K562 (cell line): ENCODE results near the gene ST6GALNAC2. TPM values are rescaled to one million over a fixed set of nuclear protein-coding genes. Genes with fewer than 3 reads are reported as not detected.
A peak's percentile ranks its signal among the peaks of the same experiment; 100 is the strongest.

Experiments
- ATAC-seq: fragments of 200-7000 bp; cut with Tn5 transposase; 3 replicates; pipeline ENCODE4 v1.9.1; 2020; ENCODE audit warnings: moderate library complexity
- BruUV-seq: library from RNA; stranded (reverse); fragments of 400-500 nt; replicated peaks from 2 replicates; lab custom pipeline; 2021; lab: Mats Ljungman, UMichigan
- CTCF ChIA-PET: fragments of 300-600 bp; formaldehyde crosslinking; extraction: SDS; loops from one replicate; lab custom pipeline; 2021; ENCODE audit warnings: low intra/inter-chr PET ratio; lab: Yijun Ruan, JAX
- POLR2A ChIA-PET: fragments of 300-600, 350-650 bp; sonication (Branson Sonifier 250); formaldehyde crosslinking; extraction: SDS; loops from one replicate; lab custom pipeline; 2021; ENCODE audit warnings: antibody characterized with exemption, inconsistent platforms; lab: Yijun Ruan, JAX
- DNase-seq, 4 experiments: peaks; one replicate each; pipeline versions ENCODE4 v3.0.0 to v3.0.0-alpha.2; 2011 to 2018; ENCODE audit warnings: low spot score in 3 of 4, mixed read lengths in 3 of 4; ENCODE audit errors: extremely low read depth in 1 of 4
- FAIRE-seq: peaks from 2 replicates; lab custom pipeline; 2011; peaks lifted over from hg19 to GRCh38; lab: Jason Lieb, UNC
- H2AFZ ChIP-seq: 2 replicates; pipeline ENCODE4 v1.6.0; 2011; ENCODE audit warnings: low read depth, low read length, control low read depth, inconsistent platforms
- H3K27ac ChIP-seq: fragments of 200-600 bp; 3 replicates; pipeline ENCODE4 v1.8.0; 2011; ENCODE audit warnings: low read depth, mild to moderate bottlenecking, control low read depth, inconsistent platforms, low read length, moderate library complexity, mixed read lengths; ENCODE audit errors: extremely low read depth
- H3K27me3 ChIP-seq, 2 experiments: fragments of 300-600 bp in 1 of 2; 2 replicates in 1 of 2; 3 replicates in 1 of 2; pipeline versions ENCODE4 v1.6.0 to v1.8.0; 2011; ENCODE audit warnings: inconsistent platforms in 2 of 2, low read length in 2 of 2, mild to moderate bottlenecking in 1 of 2, mixed read lengths in 1 of 2, moderate library complexity in 1 of 2; ENCODE audit not compliant: control insufficient read depth in 2 of 2, insufficient read depth in 2 of 2
- H3K36me3 ChIP-seq: fragments of 300-600 bp; 3 replicates; pipeline ENCODE4 v1.8.0; 2011; ENCODE audit warnings: mild to moderate bottlenecking, low read length, inconsistent platforms; ENCODE audit not compliant: control insufficient read depth, insufficient read depth
- H3K4me1 ChIP-seq, 2 experiments: fragments of 200-600 bp in 1 of 2; replicated peaks in 1 of 2; 2 replicates in 1 of 2; 3 replicates in 1 of 2; pipeline versions ENCODE4 v1.5.1 to v1.8.0; 2011; ENCODE audit warnings: inconsistent platforms in 2 of 2, low read length in 2 of 2, mild to moderate bottlenecking in 1 of 2, mixed read lengths in 1 of 2, moderate library complexity in 1 of 2; ENCODE audit not compliant: control insufficient read depth in 2 of 2, insufficient read depth in 2 of 2
- H3K4me2 ChIP-seq: 2 replicates; pipeline ENCODE4 v1.6.1; 2011; ENCODE audit warnings: low read length, control low read depth, inconsistent platforms, mixed read lengths; ENCODE audit not compliant: insufficient read depth
- H3K4me3 ChIP-seq: fragments of 200-600 bp; sonication (generic), shearing (Covaris generic); 2 replicates; pipeline ENCODE4 v1.5.1; 2016; ENCODE audit warnings: control low read depth, inconsistent platforms
- H3K79me2 ChIP-seq: fragments of 200-600 bp; 3 replicates; pipeline ENCODE4 v1.8.0; 2011; ENCODE audit warnings: low read length, inconsistent platforms; ENCODE audit not compliant: control insufficient read depth, insufficient read depth
- H3K9ac ChIP-seq, 2 experiments: 2 replicates each; pipeline versions ENCODE4 v1.6.0 to v1.6.1; 2011; ENCODE audit warnings: low read depth in 2 of 2, low read length in 2 of 2, control low read depth in 1 of 2, inconsistent platforms in 1 of 2, mild to moderate bottlenecking in 1 of 2, mixed read lengths in 1 of 2; ENCODE audit not compliant: insufficient read depth in 1 of 2
- H3K9me1 ChIP-seq: one replicate; pipeline ENCODE4 v1.6.0; 2011; ENCODE audit warnings: inconsistent platforms, mild to moderate bottlenecking, low read length, moderate library complexity; ENCODE audit not compliant: control insufficient read depth, insufficient read depth
- H3K9me3 ChIP-seq: replicated peaks from 2 replicates; pipeline ENCODE4 v1.5.1; 2011; ENCODE audit warnings: low read depth, low read length, inconsistent platforms; ENCODE audit not compliant: control insufficient read depth, insufficient read depth
- H4K20me1 ChIP-seq: replicated peaks from 2 replicates; pipeline ENCODE4 v1.6.1; 2011; ENCODE audit warnings: low read length, inconsistent platforms, mixed read lengths; ENCODE audit not compliant: control insufficient read depth, insufficient read depth
- CBFA2T3 ChIP-seq: fragments of 450-650 bp; IDR thresholded peaks from 2 replicates; pipeline ENCODE4 v1.6.1; 2017
- CBX3 ChIP-seq, 2 experiments: IDR thresholded peaks; 1 replicate in 1 of 2; 2 replicates in 1 of 2; pipeline ENCODE4 v1.6.1; 2012; ENCODE audit warnings: inconsistent platforms in 2 of 2, low read length in 2 of 2, borderline replicate concordance in 1 of 2, control low read depth in 1 of 2
- FOXK1 ChIP-seq: sonication (generic); formaldehyde crosslinking; IDR thresholded peaks from 2 replicates; pipeline ENCODE4 v1.8.0; 2022; ENCODE audit warnings: missing genetic modification reagents, mild to moderate bottlenecking, borderline replicate concordance
- NFIC ChIP-seq: fragments of 450-650 bp; IDR thresholded peaks from 2 replicates; pipeline ENCODE4 v1.6.1; 2017; ENCODE audit warnings: mild to moderate bottlenecking, inconsistent platforms
- NR0B1 ChIP-seq: fragments of 450-650 bp; IDR thresholded peaks from one replicate; pipeline ENCODE4 v1.6.1; 2018; ENCODE audit warnings: mild to moderate bottlenecking, moderate library complexity; ENCODE audit not compliant: partially characterized antibody
- SNAPC5 ChIP-seq: fragments of 250-450 bp; sonication (Bioruptor Pico); IDR thresholded peaks from 2 replicates; pipeline ENCODE4 v1.8.0; 2021; ENCODE audit warnings: moderate library complexity, mild to moderate bottlenecking, inconsistent platforms
- ZNF316 ChIP-seq: fragments of 450-650 bp; IDR thresholded peaks from 2 replicates; pipeline ENCODE4 v1.6.1; 2016
- WGBS: fragments of 100-300 bp; shearing (Covaris generic); methylation state at CpG from one replicate; pipeline ENCODE4 v1.1.6; 2016; ENCODE audit warnings: low coverage, mixed read lengths; ENCODE audit not compliant: insufficient coverage; ENCODE audit errors: missing lambda C conversion rate; 5-methylcytosine and 5-hydroxymethylcytosine counted together
- in situ Hi-C: fragments of 300-500 bp; cut with MboI; formaldehyde crosslinking; loops from 4 replicates; pipeline ENCODE4 v1.15.0; 2018; ENCODE audit warnings: inconsistent platforms, mixed read lengths
- intact Hi-C: fragments of 100-400 bp; cut with micrococcal nuclease; formaldehyde crosslinking; loops from 2 replicates; pipeline ENCODE4 v1.14.2; 2022
- polyA plus RNA-seq, 8 experiments: library from polyadenylated mRNA; depleted of rRNA in 4 of 8; stranded (reverse) in 5 of 8; unstranded in 3 of 8; fragments of >200 nt; fragmentation: Nextera tagmentation in 2 of 8; fragmentation: Illumina TruSeq in 1 of 8; extraction: Ambion mirVana in 2 of 8; extraction: Trizol in 1 of 8; gene quantifications; 2 replicates each; pipeline versions ENCODE4 v1.2.1 to v1.2.3, GENCODE V29; 2011 to 2014; ENCODE audit warnings: inconsistent platforms in 1 of 8, missing spikeins in 1 of 8
- total RNA-seq, 7 experiments: library from RNA; depleted of rRNA in 6 of 7; stranded (reverse); fragments of >200 nt in 6 of 7; fragmentation: Illumina TruSeq in 2 of 7; extraction: Trizol in 2 of 7; gene quantifications; 2 replicates each; pipeline versions ENCODE4 v1.2.1 to v1.2.3, GENCODE V29; 2011 to 2021; ENCODE audit warnings: low replicate concordance in 1 of 7

ST6GALNAC2 gene
- total and polyA plus RNA-seq, 9 of the 15 experiments (the other 6 are each of a cell fraction or from before 2014, with no cell fraction given): 0.18 TPM; not detected in 8

GRCh38 chr17:76539631-76540271 is 45.9 kb downstream of the ST6GALNAC2 start, which contains the start of gene PRCD:
Gene PRCD (plus strand): TSS chr17:76540044. CDS start chr17:76540142, 98 bp downstream.
- ATAC-seq (no peak), DNase-seq (no peak), FAIRE-seq (peak; percentile 56)
- 55% methylated on average over 13 of the region's 22 CpGs for WGBS
- Histone ChIP-seq H3K27me3 (no peaks in the 10 kb centered on the region), H3K4me2 (peak within 1 kb of the TSS; percentile 74), H3K9ac (peak within 1 kb of the TSS; percentile 55 to 89), H3K4me3 (0 out of 2 replicates have a peak within 1 kb of the TSS, but pooled peaks have one; percentile 7), H2AFZ (peak within 1 kb of the TSS; percentile 91), H3K36me3 (no peaks in the 10 kb centered on the region), H3K27ac (peak within 1 kb of the TSS; percentile 50), H3K9me3 (no peaks in the 10 kb centered on the region), H3K9me1 (no peaks in the 10 kb centered on the region), H3K4me1 (peaks cover 11 to 61% of the 10 kb centered on the region in 2 experiments; a peak in 4 of 5 replicates), H3K79me2 (no peaks in the 10 kb centered on the region), H4K20me1 (no peaks in the 10 kb centered on the region)
- BruUV-seq: no TSS peak
- in situ Hi-C loops (no loop called here), intact Hi-C loops (no loop called here)
- TF ChIP-seq ZNF316 (peak; percentile 58; the same call in 1 of the 2 replicates), FOXK1 (no peak), CBFA2T3 (peak; percentile 33; the same call in 1 of the 2 replicates), SNAPC5 (CRISPR knock-in tag) (no peak), CBX3 (IDR thresholded peaks at IDR 0.05; ENCODE audit: borderline replicate concordance in 1 of 2, low read length in 2 of 2) (0 out of 3 replicates have a peak, but pooled peaks of 1 of the 2 experiments have one; percentile 37), NFIC (no peak), NR0B1 (no peak)
- ChIA-PET POLR2A (interaction anchor here (1.9 to 3.0 kb wide), 2 partner anchors 12 to 18 kb away, joined by 8 to 26 read pairs; no protein-coding TSS in a partner anchor), CTCF (interaction anchor here (0.6 to 1.0 kb wide), 2 partner anchors 142 to 150 kb away, joined by 3 read pairs; no protein-coding TSS in a partner anchor)
